HepG2 (cell line): ENCODE results near the gene JAK1. TPM values are rescaled to one million over a fixed set of nuclear protein-coding genes. Genes with fewer than 3 reads are reported as not detected.

ENCODE experiments used
- ARNT2 ChIP-seq: sonication (generic); formaldehyde crosslinking; IDR thresholded peaks from 2 replicates; pipeline ENCODE4 v1.8.0; 2022; ENCODE audit warnings: mild to moderate bottlenecking, low read depth, missing genetic modification reagents, moderate library complexity
- EED ChIP-seq: sonication (generic); formaldehyde crosslinking; IDR thresholded peaks from 2 replicates; pipeline ENCODE4 v1.5.0; 2020; ENCODE audit warnings: mild to moderate bottlenecking, missing genetic modification reagents
- ELF3 ChIP-seq: IDR thresholded peaks from 2 replicates; pipeline ENCODE4 v1.6.1; 2016; ENCODE audit warnings: missing genetic modification reagents, missing compliant biosample characterization
- GATAD2A ChIP-seq: IDR thresholded peaks from 2 replicates; pipeline ENCODE4 v1.6.1; 2016
- HNRNPH1 ChIP-seq: fragments of 200-400 bp; formaldehyde crosslinking; optimal IDR thresholded peaks from 2 replicates; pipeline ENCODE3; 2017; ENCODE audit warnings: mild to moderate bottlenecking, low read depth, low read length
- LCORL ChIP-seq, 2 experiments: fragments of 450-650 bp in 1 of 2; sonication (generic) in 1 of 2; formaldehyde crosslinking in 1 of 2; IDR thresholded peaks; 2 replicates each; pipeline versions ENCODE4 v1.5.0 to v1.6.1; 2017 to 2020; ENCODE audit warnings: antibody characterized with exemption in 1 of 2, missing genetic modification reagents in 1 of 2
- RARA ChIP-seq: IDR thresholded peaks from 2 replicates; pipeline ENCODE4 v1.6.1; 2016; ENCODE audit warnings: missing genetic modification reagents, missing compliant biosample characterization
- RORA ChIP-seq: sonication (generic); formaldehyde crosslinking; IDR thresholded peaks from 2 replicates; pipeline ENCODE4 v1.5.0; 2020; ENCODE audit warnings: mild to moderate bottlenecking, missing genetic modification reagents, moderate library complexity
- RXRB ChIP-seq: IDR thresholded peaks from 2 replicates; pipeline ENCODE4 v1.6.1; 2016; ENCODE audit warnings: borderline replicate concordance, missing genetic modification reagents, missing compliant biosample characterization
- SALL1 ChIP-seq: sonication (generic); formaldehyde crosslinking; IDR thresholded peaks from 2 replicates; pipeline ENCODE4 v1.8.0; 2022; ENCODE audit warnings: mild to moderate bottlenecking, missing genetic modification reagents
- SCMH1 ChIP-seq: sonication (generic); formaldehyde crosslinking; IDR thresholded peaks from 2 replicates; pipeline ENCODE4 v1.9.0; 2021; ENCODE audit warnings: missing genetic modification reagents, mild to moderate bottlenecking, borderline replicate concordance
- STAG1 ChIP-seq: sonication (generic); formaldehyde crosslinking; IDR thresholded peaks from 2 replicates; pipeline ENCODE4 v1.4.0; 2020; ENCODE audit warnings: missing genetic modification reagents
- TCF7 ChIP-seq: sonication (generic); IDR thresholded peaks from 2 replicates; pipeline ENCODE4 v1.6.1; 2016; ENCODE audit warnings: antibody characterized with exemption, low read depth
- ZFP36L2 ChIP-seq: sonication (generic); formaldehyde crosslinking; IDR thresholded peaks from 2 replicates; pipeline ENCODE4 v1.4.0; 2020; ENCODE audit warnings: missing genetic modification reagents
- ZNF10 ChIP-seq: sonication (generic); formaldehyde crosslinking; IDR thresholded peaks from 2 replicates; pipeline ENCODE4 v1.4.0; 2020; ENCODE audit warnings: mild to moderate bottlenecking, low read depth, missing genetic modification reagents, borderline replicate concordance
- ZNF234 ChIP-seq: sonication (generic); formaldehyde crosslinking; conservative IDR thresholded peaks from 2 replicates; pipeline ENCODE4 v1.5.1; 2020; ENCODE audit warnings: mild to moderate bottlenecking, missing genetic modification reagents
- ZNF326 ChIP-seq: sonication (generic); formaldehyde crosslinking; IDR thresholded peaks from 2 replicates; pipeline ENCODE4 v1.4.0; 2020; ENCODE audit warnings: missing genetic modification reagents, borderline replicate concordance
- ZNF333 ChIP-seq: sonication (generic); formaldehyde crosslinking; IDR thresholded peaks from 2 replicates; pipeline ENCODE4 v1.4.0; 2020; ENCODE audit warnings: mild to moderate bottlenecking, missing genetic modification reagents, borderline replicate concordance
- ZNF607 ChIP-seq: sonication (generic); formaldehyde crosslinking; IDR thresholded peaks from 2 replicates; pipeline ENCODE4 v1.5.1; 2020; ENCODE audit warnings: missing genetic modification reagents, mild to moderate bottlenecking, borderline replicate concordance
- ZNF879 ChIP-seq: sonication (generic); formaldehyde crosslinking; IDR thresholded peaks from 2 replicates; pipeline ENCODE4 v1.8.1; 2023; ENCODE audit warnings: missing genetic modification reagents
- polyA plus RNA-seq, 8 experiments: library from polyadenylated mRNA; depleted of rRNA in 3 of 8; stranded (reverse) in 7 of 8; unstranded in 1 of 8; fragments of >200 nt; fragmentation: Illumina TruSeq in 4 of 8; extraction: Trizol in 4 of 8; gene quantifications; 2 replicates each; pipeline versions ENCODE4 v1.2.1 to v1.2.3, GENCODE V29; 2011 to 2016; ENCODE audit warnings: low read depth in 4 of 8, missing spikeins in 1 of 8, mixed read lengths in 1 of 8; ENCODE audit not compliant: insufficient read depth in 1 of 8
- total RNA-seq, 5 experiments: library from RNA; depleted of rRNA; stranded (reverse); fragments of >200 nt; fragmentation: Illumina TruSeq; extraction: Trizol; gene quantifications; 2 replicates each; pipeline ENCODE4 v1.2.3, GENCODE V29; 2016; ENCODE audit warnings: low read depth in 1 of 5
- TF ChIP-seq, protein P1 (sequence below): sonication (generic); IDR thresholded peaks from 2 replicates; pipeline ENCODE4 v1.6.1; 2016; ENCODE audit warnings: low read depth, borderline replicate concordance
- TF ChIP-seq, protein P2 (sequence below): IDR thresholded peaks from 2 replicates; pipeline ENCODE4 v1.6.1; 2016; ENCODE audit warnings: missing genetic modification reagents, missing compliant biosample characterization
- TF ChIP-seq, protein P3 (sequence below): IDR thresholded peaks from 2 replicates; pipeline ENCODE4 v1.6.1; 2016
- TF ChIP-seq, protein P4 (sequence below): sonication (generic); formaldehyde crosslinking; IDR thresholded peaks from 2 replicates; pipeline ENCODE4 v1.8.1; 2023; ENCODE audit warnings: mild to moderate bottlenecking, missing genetic modification reagents
- TF ChIP-seq, protein P5 (sequence below), 2 experiments: sonication (generic) in 1 of 2; formaldehyde crosslinking in 1 of 2; IDR thresholded peaks; 2 replicates each; pipeline versions ENCODE4 v1.4.0 to v1.6.1; 2018 to 2020; ENCODE audit warnings: missing genetic modification reagents in 2 of 2, borderline replicate concordance in 1 of 2, low read depth in 1 of 2, mild to moderate bottlenecking in 1 of 2, missing biosample characterization in 1 of 2

JAK1 gene
- total and polyA plus RNA-seq, 2 of the 13 experiments (the other 11 are each of a cell fraction or from before 2014, with no cell fraction given): 23.9 to 42.4 TPM

DNA sequence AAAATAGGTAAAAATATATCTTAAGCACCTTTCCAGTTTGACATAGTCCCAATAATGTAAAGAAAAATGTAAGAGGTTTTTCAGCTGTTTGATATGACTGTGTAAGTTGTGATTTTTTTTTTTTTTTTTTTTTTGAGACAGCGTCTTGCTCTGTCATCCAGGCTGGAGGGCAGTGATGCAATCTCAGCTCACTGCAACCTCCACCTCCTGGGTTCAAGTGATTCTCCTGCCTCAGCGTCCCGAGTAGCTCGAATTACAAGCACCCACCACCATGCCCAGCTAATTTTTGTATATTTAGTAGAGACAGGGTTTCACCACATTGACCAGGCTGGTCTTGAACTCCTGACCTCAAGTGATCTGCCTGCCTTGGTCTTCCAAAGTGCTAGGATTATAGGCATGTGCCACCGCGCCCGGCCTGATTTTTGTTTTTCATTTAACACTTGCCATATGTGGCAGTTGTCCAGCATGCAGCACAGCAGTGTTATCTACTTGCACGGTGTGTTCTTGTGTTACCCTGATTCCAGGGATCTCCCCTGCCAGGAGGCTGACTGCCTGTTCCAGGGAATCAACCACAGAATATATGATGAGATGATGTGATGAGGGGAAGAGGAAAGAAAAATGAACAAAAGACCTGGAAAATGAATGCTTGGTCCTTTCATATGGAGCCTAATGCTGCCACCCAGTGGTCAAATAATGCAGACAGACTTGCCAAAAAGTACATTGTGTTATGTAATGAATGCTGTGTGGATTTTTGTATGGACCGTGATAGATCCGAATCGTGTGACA is 142.5 kb downstream of the JAK1 start (continued):
- TF ChIP-seq, protein P1, sequence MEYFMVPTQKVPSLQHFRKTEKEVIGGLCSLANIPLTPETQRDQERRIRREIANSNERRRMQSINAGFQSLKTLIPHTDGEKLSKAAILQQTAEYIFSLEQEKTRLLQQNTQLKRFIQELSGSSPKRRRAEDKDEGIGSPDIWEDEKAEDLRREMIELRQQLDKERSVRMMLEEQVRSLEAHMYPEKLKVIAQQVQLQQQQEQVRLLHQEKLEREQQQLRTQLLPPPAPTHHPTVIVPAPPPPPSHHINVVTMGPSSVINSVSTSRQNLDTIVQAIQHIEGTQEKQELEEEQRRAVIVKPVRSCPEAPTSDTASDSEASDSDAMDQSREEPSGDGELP: no peak
- TF ChIP-seq ZNF333 (CRISPR knock-in tag) (no peak), ZFP36L2 (no peak), ELF3 (0 out of 2 replicates have a peak, but pooled peaks have one; percentile 36), TCF7 (no peak), RXRB (CRISPR knock-in tag) (peak; percentile 29; the same call in 1 of the 2 replicates), EED (CRISPR knock-in tag) (no peak), ZNF879 (no peak), GATAD2A (peak; percentile 40; the same call in 1 of the 2 replicates), HNRNPH1 (no peak), RORA (no peak), RARA (no peak), ZNF234 (CRISPR knock-in tag) (no peak), SALL1 (CRISPR knock-in tag) (no peak), ARNT2 (CRISPR knock-in tag) (no peak), STAG1 (CRISPR knock-in tag) (peak; percentile 90), ZNF326 (no peak), ZNF10 (no peak), SCMH1 (CRISPR knock-in tag) (no peak), ZNF607 (CRISPR knock-in tag) (no peak), LCORL (IDR thresholded peaks at IDR 0.05) (no peak; the same call in 1 of the 2 replicates), LCORL (CRISPR knock-in tag; IDR thresholded peaks at IDR 0.05) (no peak)
- TF ChIP-seq, protein P2, sequence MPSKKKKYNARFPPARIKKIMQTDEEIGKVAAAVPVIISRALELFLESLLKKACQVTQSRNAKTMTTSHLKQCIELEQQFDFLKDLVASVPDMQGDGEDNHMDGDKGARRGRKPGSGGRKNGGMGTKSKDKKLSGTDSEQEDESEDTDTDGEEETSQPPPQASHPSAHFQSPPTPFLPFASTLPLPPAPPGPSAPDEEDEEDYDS: no peak
- TF ChIP-seq, protein P3, sequence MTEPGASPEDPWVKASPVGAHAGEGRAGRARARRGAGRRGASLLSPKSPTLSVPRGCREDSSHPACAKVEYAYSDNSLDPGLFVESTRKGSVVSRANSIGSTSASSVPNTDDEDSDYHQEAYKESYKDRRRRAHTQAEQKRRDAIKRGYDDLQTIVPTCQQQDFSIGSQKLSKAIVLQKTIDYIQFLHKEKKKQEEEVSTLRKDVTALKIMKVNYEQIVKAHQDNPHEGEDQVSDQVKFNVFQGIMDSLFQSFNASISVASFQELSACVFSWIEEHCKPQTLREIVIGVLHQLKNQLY (CRISPR knock-in tag): no peak
- TF ChIP-seq, protein P4, sequence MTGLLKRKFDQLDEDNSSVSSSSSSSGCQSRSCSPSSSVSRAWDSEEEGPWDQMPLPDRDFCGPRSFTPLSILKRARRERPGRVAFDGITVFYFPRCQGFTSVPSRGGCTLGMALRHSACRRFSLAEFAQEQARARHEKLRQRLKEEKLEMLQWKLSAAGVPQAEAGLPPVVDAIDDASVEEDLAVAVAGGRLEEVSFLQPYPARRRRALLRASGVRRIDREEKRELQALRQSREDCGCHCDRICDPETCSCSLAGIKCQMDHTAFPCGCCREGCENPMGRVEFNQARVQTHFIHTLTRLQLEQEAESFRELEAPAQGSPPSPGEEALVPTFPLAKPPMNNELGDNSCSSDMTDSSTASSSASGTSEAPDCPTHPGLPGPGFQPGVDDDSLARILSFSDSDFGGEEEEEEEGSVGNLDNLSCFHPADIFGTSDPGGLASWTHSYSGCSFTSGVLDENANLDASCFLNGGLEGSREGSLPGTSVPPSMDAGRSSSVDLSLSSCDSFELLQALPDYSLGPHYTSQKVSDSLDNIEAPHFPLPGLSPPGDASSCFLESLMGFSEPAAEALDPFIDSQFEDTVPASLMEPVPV (CRISPR knock-in tag): no peak
- TF ChIP-seq, protein P5, sequence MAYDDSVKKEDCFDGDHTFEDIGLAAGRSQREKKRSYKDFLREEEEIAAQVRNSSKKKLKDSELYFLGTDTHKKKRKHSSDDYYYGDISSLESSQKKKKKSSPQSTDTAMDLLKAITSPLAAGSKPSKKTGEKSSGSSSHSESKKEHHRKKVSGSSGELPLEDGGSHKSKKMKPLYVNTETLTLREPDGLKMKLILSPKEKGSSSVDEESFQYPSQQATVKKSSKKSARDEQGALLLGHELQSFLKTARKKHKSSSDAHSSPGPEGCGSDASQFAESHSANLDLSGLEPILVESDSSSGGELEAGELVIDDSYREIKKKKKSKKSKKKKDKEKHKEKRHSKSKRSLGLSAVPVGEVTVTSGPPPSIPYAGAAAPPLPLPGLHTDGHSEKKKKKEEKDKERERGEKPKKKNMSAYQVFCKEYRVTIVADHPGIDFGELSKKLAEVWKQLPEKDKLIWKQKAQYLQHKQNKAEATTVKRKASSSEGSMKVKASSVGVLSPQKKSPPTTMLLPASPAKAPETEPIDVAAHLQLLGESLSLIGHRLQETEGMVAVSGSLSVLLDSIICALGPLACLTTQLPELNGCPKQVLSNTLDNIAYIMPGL (CRISPR knock-in tag; IDR thresholded peaks at IDR 0.05; ENCODE audit: borderline replicate concordance in 1 of 2, low read depth in 1 of 2): peak; percentile 36 to 49; a peak in 1 of 4 replicates
